Measurements from ENCODE around the gene ABO. TPM values are rescaled to one million over a fixed set of nuclear protein-coding genes. Genes with fewer than 3 reads are reported as not detected.
"Not testable (repeated sequence)": the region's sequence is repeated elsewhere in the genome, so short reads cannot be mapped to it uniquely, and the experiment has no call there.

The ABO gene
- total RNA-seq, 1 donor from 2014 or later, result 0.40 TPM

DNA sequence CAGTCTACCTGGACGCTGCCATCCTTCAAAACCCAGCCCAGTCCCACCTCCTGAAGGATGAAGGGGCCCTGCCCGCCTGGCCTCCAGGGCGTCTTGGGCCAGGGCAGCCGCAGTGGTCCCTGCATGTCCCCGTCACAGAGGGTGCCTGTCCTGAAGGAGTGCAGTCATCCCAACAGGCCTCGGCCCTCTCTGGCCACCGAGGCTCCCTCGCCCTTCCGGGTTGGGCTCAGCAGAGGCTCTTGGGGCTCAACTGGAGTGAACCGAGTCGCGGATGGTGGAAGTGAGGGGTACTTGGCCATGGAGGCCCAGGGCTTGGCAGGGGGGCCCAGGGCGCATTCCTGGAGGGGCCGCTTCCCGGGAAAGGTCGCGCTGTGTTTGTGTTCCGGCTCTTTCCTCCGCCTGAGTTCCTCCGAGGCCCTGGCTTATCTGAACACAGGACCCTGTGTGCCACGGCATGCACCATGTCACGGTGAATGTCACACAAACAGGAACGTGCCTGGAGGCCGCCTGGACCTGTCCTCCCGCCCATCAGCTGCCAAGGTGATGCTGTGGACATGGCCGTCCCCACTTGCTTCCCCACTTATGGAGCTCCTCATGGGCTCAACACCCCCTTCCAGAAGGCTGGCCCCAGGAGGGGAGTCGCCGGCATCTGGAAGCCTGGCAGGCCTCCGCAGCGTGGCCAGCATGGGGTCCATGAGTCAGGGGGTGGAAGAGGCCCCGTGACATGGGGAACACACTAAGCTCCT is 40.3 kb downstream of the ABO start:
- no peaks in the 10 kb centered on the region for H3K27me3 Mint-ChIP-seq (ENCODE audit: low read depth)
- peaks cover 21% of the 10 kb centered on the region for H3K4me1 Mint-ChIP-seq
- TF ChIP-seq, protein P1, sequence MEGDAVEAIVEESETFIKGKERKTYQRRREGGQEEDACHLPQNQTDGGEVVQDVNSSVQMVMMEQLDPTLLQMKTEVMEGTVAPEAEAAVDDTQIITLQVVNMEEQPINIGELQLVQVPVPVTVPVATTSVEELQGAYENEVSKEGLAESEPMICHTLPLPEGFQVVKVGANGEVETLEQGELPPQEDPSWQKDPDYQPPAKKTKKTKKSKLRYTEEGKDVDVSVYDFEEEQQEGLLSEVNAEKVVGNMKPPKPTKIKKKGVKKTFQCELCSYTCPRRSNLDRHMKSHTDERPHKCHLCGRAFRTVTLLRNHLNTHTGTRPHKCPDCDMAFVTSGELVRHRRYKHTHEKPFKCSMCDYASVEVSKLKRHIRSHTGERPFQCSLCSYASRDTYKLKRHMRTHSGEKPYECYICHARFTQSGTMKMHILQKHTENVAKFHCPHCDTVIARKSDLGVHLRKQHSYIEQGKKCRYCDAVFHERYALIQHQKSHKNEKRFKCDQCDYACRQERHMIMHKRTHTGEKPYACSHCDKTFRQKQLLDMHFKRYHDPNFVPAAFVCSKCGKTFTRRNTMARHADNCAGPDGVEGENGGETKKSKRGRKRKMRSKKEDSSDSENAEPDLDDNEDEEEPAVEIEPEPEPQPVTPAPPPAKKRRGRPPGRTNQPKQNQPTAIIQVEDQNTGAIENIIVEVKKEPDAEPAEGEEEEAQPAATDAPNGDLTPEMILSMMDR (conservative IDR thresholded peaks at IDR 0.05), result no peak
- H3K36me3 Mint-ChIP-seq (ENCODE audit: low read depth), result no peaks in the 10 kb centered on the region
- no peak for DNase-seq (ENCODE audit: low read depth, low spot score)
- H3K4me3 Mint-ChIP-seq, result no peak overlapping the region
- no peak overlapping the region for H3K27ac Mint-ChIP-seq (ENCODE audit: unreplicated experiment)
- H3K9me3 Mint-ChIP-seq, result peaks cover 3% of the 10 kb centered on the region

DNA sequence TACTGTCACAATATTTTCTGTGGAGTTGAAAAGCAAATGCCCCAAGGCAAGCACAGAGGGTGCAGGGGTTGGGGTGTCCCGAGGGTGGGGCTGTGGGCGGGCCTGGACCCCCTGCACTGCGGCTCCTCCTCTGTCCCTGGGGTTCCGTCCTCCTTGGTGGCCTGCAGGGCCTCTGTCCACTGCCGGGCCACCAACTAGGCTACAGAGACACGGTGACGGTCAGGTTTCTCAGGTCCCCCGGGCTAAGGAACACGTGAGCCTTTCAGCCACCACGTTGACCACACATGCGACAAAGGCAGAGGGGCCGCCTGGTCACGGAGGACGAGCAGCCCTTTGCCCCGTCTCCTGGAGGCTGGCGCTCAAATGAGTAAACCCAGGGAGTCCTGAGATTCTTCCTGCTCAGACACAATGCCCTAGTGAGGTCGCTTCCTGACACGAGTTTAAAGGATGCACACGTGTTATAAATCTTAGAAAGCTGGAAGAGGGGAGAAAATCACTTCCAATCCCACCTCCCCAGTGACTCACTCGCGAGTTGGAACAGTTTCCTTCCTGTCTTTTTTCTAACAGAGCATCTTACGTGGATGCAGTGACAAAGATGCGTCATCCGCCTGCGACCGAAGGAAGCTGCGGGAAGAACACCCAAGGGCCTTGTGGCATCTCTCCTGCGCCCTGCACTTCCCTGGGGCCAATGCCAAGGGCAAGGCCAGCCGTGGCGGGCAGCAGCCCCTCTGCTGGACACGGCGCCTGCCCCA is 41.1 kb downstream of the ABO start:
- Mint-ChIP-seq H3K27me3 (ENCODE audit: low read depth) (no peaks in the 10 kb centered on the region), H3K36me3 (ENCODE audit: low read depth) (no peaks in the 10 kb centered on the region), H3K4me3 (no peak overlapping the region), H3K4me1 (peaks cover 16% of the 10 kb centered on the region), H3K9me3 (peaks cover 3% of the 10 kb centered on the region), H3K27ac (ENCODE audit: unreplicated experiment) (no peak overlapping the region)
- TF ChIP-seq, protein P1 (conservative IDR thresholded peaks at IDR 0.05), result no peak
- no peak for DNase-seq (ENCODE audit: low read depth, low spot score)

DNA sequence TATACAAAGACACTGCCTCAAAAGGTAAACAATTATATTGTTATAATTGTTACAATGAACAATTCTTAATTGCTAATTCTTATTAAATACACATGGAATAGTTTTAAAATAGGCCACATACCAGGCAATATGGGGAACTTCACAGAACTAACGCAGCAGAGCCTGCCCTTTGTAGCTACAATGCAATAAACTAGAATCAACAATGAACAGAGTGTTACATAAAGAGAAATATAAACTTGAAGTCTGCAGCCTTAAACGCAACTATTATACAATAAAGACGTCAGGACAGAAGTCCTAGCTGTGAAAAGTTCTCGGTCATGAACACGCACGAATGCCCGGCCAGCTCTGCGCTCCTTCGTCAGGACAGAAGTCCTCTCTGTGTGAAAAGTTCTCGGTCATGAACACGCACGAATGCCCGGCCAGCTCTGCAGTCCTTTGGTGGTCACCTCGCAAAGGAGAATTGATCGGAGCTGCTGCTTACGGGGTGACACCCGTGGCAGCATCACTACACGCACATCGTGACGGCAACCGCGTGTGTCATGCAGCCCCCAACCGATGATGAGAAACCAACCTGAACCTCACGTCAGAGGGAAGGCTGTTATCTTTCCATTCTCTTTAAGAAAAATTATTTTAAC is 43.0 kb downstream of the ABO start:
- not testable (repeated sequence) for H3K4me1 Mint-ChIP-seq; H3K27me3 Mint-ChIP-seq (ENCODE audit: low read depth); H3K27ac Mint-ChIP-seq (ENCODE audit: unreplicated experiment); H3K36me3 Mint-ChIP-seq (ENCODE audit: low read depth); DNase-seq (ENCODE audit: low read depth, low spot score); H3K4me3 Mint-ChIP-seq; H3K9me3 Mint-ChIP-seq

DNA sequence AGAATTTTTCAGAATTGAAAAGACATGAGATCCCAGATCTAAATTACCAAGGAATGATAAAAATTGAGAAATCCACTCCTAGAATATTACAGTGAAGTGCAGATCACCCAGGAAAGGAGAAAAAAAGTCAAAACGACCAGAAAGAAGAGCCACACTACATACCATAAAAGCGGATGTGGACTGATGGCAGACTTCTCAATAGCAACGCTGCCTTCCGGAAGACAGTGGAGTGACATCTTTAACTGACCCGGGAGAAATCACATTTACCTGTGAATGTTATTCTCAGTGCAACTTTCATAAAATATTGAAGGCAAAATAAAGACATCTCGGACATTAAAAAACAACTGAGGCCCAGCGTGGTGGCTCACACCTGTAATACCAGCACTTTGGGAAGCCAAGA is 44.5 kb downstream of the ABO start:
- not testable (repeated sequence) for H3K9me3 Mint-ChIP-seq; H3K4me3 Mint-ChIP-seq; H3K36me3 Mint-ChIP-seq (ENCODE audit: low read depth); DNase-seq (ENCODE audit: low read depth, low spot score); H3K4me1 Mint-ChIP-seq; H3K27ac Mint-ChIP-seq (ENCODE audit: unreplicated experiment); H3K27me3 Mint-ChIP-seq (ENCODE audit: low read depth)

DNA sequence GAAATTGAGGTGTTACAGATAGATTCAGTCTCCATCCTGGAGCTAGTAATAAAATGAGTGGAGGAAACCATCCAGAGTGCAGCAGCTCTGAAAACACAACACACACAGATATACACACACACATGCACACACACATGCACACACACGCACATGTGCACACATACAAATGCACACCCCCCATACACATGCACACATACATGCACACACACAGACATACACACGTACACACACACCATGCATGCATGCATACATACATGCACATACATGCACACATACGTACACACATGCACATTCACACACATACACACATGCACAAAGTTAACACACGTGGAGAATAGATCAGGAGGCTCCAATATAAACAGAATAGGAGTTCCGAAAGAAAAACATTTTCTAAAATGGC is 44.9 kb downstream of the ABO start:
- TF ChIP-seq, protein P1 (conservative IDR thresholded peaks at IDR 0.05), result no peak
- no peak overlapping the region for H3K27ac Mint-ChIP-seq (ENCODE audit: unreplicated experiment)
- no peaks in the 10 kb centered on the region for H3K4me1 Mint-ChIP-seq
- no peaks in the 10 kb centered on the region for H3K27me3 Mint-ChIP-seq (ENCODE audit: low read depth)
- no peak for DNase-seq (ENCODE audit: low read depth, low spot score)
- no peaks in the 10 kb centered on the region for H3K36me3 Mint-ChIP-seq (ENCODE audit: low read depth)
- no peak overlapping the region for H3K4me3 Mint-ChIP-seq
- peaks cover 3% of the 10 kb centered on the region for H3K9me3 Mint-ChIP-seq

DNA sequence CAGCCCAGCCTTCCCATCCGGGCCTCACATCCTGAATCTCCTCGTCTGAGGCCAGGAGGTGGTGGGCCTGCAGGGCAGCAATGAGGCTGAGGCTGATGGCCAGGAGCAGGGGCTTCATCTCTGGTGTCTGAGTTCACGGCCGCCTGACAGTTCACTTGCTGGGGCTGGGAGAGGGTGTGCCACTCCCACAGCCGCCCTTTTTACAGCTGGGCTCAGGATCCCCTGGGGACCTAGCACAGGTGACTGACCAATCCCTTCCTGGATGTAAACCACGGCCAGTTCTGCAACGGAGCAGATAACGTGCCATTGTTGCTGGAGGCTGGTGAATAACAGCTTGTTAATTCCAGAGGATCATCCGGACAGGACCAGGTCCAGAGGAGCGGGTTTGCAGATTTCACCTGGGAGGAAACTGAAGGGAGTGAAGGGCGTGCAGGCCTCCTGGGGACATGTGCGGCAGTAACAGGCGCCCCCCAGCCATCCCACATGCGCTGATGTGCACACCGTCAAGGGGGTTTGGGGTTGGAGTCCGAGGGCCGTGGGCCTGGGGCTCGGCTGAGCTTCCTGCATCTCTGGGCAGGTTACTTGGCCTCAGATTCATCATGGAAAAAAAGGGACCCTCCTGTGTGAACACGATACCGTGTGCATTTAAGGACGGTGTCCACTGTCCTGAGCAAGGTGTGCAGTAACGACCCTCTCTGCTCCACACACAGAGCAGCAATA is 46.4 kb downstream of the ABO start:
- DNase-seq (ENCODE audit: low read depth, low spot score); H3K27ac Mint-ChIP-seq (ENCODE audit: unreplicated experiment): not testable (repeated sequence)

DNA sequence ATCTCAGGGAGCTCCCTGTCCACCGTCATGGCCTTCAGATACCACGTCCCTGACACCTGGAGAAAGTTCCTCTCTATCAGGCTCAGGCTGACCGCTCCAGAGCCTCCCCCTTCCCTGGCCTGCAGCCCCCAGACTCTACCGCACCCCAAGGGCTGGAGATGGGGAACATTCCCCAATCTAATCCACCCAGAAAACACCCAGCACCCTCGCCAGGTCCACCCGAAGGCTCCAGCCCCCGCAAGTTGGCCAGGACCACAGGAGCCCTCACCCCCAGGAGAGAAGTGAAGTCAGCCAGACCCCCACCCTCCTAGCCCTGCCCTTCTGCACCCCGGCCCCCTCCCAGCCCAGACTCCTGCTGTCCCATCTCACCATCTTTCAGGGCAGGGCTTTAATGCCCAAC is 47.0 kb downstream of the ABO start:
- H3K27ac Mint-ChIP-seq (ENCODE audit: unreplicated experiment); H3K4me1 Mint-ChIP-seq; DNase-seq (ENCODE audit: low read depth, low spot score): not testable (repeated sequence)

More for the DNA sequence above, 46.4 kb downstream of the ABO start:
- H3K4me3 Mint-ChIP-seq; H3K4me1 Mint-ChIP-seq; H3K9me3 Mint-ChIP-seq; H3K36me3 Mint-ChIP-seq (ENCODE audit: low read depth); H3K27me3 Mint-ChIP-seq (ENCODE audit: low read depth): not testable (repeated sequence)

More for the DNA sequence above, 47.0 kb downstream of the ABO start:
- H3K4me3 Mint-ChIP-seq; H3K27me3 Mint-ChIP-seq (ENCODE audit: low read depth); H3K9me3 Mint-ChIP-seq; H3K36me3 Mint-ChIP-seq (ENCODE audit: low read depth): not testable (repeated sequence)

Data from neural crest cell (in vitro differentiated cells).